Suppressor macrophage treated with lipopolysaccharide for 1 hour (primary cell): Measurements from ENCODE around the gene KDM5B.
"Not testable (repeated sequence)": the region's sequence is repeated elsewhere in the genome, so short reads cannot be mapped to it uniquely, and the experiment has no call there.

ENCODE experiments used
- DNase-seq, 3 donors: peaks; one replicate each; pipeline ENCODE4 v3.0.0-alpha.2; 2020 to 2022

KDM5B gene

DNA sequence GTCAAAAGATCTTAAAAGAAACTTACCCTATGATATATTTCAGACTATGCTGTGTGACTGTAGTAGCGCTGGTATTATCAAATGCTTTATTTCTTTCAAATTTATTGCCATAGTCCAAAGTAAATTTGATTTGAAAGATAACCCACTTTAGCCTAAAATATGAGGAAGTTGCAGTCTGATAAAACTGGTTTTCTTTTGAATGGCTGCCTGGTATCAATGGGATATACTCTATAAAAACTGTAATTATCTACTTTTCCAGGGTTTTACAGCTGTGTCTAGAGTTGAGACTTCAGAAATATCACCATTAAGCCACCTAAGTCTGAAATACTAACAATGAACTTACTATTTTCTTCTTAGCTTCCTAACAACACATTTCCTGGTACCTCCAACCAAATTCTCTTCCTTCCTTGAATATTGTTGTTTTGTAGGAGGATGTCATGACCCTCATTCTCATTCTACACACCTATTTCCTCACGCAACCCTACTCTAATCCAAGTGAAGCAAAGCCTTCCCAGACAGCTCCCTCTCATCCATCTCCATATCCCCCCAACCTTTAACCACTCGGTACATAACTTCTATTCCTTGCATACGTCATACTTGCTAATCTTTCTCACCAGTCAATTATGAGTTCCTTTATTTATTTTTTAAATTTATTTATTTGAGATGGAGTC, 17.0 kb downstream of the KDM5B start:
- no peak for DNase-seq

DNA sequence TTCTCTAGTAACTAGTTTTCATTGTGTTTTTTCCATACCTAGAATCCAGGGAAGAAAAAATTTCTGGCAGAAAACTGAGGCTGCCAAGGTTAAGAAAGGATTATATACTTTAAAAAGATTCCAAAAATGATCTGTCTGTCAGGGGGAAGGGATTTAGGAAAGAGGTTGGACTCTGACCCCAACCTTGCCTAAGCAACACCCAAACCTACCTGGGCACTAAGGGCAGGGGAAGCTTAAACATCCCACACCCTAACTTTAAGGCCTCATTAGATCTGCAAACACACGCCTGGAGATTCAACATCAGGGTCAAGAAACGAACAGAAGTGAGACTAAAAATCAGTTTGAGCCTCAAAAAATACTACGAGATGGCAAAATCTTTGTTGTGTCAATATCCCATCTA, 19.4 kb downstream of the KDM5B start:
- no peak for DNase-seq

DNA sequence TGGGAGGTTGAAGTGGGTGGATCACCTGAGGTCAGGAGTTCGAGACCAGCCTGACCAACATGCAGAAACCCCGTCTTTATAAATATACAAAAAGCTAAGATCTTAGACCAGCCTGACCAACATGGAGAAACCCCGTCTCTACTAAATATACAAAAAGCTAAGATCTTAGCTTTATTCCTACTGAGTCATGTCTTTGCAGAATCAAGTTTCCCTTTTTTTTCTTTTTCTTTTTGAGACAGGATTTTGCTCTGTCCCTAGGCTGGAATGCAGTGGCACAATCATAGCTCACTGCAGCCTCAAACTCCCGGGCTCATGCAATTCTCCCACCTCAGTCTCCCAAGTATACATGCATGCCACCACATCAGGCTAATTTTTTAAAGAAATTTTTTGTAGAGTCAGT, 21.4 kb downstream of the KDM5B start:
- DNase-seq, result no peak

DNA sequence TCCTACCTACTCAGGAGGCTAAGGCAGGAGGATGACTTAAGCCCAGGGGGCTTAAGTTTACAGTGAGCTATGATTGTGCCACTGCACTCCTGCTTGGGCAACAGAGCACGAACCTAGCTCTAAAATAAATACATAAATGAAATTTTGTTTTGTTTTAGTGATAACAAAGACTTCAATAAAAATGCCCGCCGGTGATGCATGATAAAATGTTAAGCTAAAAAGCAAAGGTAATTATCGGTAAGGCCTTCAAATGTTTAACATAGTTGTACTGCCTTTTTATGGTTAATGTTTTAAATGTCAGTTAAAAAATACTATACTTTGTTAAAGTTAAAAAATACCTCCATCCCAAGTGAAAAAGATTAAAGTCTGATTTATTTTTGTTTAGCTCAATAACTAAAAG, 27.0 kb downstream of the KDM5B start:
- no peak for DNase-seq

DNA sequence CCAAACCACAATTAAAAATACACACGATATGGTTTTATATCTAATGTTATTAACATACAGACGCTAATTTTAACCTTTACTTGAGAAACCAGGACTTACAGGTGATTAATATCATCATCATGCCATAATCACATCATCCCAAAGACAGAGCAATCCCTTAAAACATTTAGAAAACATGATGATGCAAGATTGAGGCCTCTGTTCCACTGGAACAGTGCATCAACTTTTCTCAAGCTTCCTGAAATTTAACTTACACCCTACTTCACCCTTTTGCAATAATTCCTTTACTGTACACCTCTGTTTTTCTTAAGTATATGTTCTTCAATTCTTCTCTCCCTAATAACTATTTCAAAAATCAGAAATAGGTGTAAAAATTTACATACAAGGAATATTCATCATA, 38.1 kb downstream of the KDM5B start:
- no peak for DNase-seq

DNA sequence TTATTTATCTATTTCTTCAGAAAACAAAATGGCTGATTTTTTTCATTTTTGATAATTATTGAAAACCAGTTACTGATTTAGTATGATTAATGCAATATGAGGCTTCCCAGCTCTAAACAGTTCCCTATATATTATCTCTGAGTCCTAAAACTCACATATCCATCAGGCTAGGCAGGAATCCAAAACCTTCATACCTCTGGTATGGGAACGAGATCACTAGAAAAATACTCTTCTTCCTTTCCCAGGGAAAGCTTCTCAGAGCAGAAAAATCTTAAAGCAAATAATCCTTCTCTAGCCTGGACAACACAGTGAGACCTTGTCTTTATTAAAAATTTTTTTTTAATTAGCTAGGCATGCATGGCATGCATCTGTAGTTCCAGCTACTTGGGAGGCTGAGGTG, 42.5 kb downstream of the KDM5B start:
- DNase-seq, result no peak

DNA sequence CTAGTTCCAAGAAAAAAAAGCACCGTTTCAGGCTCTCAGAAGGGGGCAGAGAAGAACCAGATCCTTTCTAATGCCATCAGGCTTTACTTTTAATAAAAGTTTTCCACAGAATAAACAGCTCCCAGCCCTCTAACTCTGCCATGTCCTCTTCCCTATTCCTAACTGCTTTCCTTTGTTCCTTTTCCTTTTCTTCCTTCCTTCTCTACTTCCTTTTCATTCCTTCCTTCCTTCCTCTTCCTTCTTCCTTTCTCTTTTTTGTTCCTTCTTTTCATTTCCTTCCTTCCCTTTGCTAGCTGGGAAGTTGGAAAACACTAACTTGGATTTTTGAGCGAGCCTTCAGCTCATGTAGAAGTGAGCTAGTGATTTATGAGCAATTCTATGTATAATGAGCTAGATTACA, 46.2 kb downstream of the KDM5B start:
- peak in 1 of 3 donors; percentile 5 for DNase-seq

DNA sequence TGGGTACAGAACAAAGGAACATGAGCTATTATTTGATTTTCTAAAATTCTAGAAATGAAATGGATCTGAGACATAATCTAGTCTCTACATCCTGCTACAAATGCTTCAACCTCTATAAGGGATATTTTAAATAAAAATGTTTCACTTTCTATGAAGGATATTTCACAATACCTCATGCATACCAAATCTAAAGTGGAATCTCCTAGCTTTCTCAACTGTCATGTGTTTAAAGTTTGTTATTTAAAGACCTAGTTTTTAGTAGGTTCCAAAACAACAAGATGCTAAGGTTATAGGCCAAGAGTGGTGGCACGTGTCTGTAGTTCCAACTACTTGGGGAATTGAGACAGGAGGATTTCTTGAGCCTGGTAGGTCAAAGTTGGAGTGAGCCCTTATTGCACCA, 47.6 kb downstream of the KDM5B start:
- peak; percentile 43 to 74 (median 66) for DNase-seq

DNA sequence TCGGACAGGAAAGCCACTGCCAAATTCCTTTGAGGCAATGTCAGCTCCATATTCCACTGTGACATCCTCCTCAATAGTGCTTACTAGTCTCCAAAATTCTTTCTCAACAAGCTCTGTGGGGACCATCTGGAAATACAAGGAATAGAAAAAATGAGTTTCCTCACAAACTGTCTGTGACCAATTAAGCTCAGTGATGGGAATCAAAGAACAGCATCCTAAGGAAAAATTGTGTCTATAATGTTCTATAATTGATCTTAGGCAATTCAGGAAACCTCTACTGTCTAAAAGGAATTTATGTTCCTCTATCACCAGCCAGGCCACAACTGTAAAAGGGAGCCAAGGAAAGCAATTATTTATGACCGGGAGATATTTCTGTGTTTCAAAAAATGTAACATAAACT, 51.8 kb downstream of the KDM5B start:
- no peak for DNase-seq

DNA sequence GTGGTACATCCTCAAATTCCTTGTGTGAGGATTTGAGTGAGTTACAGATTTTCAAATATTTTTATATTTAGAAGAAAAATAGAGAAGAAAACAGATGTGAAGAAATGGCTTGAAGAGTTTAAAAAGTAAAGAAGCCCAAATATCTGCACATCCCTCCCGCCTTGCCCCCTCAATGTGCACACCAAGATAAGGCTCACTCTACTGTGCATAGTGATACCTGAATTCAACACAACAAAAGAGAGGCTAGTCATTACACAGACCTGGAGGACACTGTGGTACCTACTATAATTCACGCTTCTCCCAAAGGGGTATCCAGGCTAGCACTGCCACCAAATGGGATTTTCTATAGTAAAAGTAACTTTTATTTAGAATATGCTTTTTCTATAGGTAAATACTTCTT, 53.9 kb downstream of the KDM5B start:
- DNase-seq, result no peak

DNA sequence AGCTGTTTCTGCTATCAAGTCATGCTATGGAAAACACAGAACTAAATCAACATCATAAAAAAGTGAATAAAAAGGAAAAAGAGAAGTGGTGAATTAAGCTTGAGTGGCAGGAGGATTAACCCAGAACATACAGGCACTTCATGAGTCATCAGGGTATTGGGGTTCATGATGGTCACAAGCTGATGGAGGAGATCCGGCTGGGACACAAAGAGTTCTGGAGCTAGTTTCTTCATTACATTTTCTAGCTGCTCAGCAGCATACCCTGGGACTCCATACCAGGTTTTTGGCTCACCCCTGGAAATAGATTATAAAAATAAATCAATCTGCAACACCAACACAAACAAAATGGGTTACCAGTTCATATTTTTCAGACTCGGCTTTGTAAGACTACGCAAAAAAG, 55.4 kb downstream of the KDM5B start:
- peak; percentile 63 to 79 (median 75) for DNase-seq

DNA sequence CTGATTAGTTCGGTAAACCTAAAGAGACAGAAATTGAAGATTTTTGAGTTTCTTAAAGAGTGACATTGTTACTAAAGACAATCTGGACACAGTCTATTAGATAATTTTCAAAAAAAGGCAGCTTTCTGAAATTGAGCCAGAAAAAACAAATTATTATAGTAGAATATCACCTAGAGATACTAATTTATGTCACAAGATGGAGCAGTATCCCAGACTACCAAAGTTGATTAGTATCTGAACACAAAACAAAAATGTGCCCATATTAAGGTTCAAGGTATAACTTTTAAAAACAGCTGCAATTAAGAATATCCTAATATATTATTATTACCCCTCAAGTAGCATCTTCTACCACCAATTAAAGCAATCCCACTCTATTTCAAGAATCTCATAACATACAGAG, 57.5 kb downstream of the KDM5B start:
- DNase-seq, result peak in 2 of 3 donors; percentile 21 to 38

DNA sequence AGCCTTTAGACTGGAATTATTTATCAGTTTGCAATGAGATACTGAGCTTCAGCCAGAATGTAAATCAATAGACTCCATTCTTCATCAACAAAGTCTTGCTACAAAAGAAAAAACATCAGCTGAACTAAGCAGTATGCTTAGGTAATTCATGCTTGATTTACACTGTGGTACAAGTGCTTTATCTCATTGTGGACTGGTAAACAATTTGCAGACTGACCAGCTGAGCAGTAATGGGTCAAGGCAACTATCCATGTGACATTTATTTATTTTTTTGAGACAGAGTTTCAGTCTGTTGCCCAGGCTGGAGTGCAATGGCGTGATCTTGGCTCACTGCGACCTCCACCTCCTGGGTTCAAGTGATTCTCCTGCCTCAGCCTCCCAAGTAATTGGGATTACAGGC, 58.2 kb downstream of the KDM5B start:
- no peak for DNase-seq

DNA sequence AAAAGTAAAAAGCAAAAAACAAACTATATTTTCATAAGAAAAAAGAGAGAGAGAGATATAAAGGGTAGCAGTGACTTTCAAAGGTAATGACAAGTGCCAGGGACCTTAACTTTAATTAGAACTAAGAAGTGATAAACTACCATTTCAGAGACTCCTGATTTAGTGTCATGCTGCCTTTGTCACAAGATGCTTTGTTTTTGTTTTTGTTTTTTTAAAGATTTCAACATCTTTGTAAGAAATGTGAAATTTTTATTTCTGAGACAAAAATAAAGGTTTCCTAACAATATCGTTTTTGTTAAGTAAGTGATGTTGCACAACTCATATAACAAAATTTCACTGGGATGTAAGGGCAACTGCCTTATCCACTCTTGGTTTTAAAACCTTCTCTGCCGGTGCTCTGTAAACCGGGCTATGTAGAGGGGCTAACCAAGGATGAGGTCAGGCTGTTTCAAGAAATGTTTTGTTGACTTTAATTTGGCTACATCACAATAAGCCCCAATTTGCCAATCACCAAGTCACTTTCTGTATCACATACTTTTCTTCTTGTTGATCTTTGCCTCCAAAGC, 62.8 kb downstream of the KDM5B start:
- peak in 1 of 3 donors; percentile 12 for DNase-seq

DNA sequence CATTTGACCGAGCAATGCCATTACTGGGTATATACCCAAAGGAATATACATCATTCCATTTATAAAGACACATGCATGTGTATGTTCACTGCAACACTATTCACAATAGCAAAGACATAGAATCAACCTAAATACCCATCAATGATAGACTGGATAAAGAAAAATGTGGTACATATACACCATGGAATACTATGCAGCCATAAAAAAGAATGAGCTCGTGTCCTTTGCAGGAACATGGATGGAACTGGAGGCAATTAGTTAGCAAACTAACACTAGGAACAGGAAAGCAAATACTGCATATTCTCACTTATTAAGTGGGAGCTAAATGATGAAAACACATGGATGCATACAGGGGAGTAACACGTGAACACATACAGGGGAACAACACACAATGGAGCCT, 63.5 kb downstream of the KDM5B start:
- not testable (repeated sequence) for DNase-seq

DNA sequence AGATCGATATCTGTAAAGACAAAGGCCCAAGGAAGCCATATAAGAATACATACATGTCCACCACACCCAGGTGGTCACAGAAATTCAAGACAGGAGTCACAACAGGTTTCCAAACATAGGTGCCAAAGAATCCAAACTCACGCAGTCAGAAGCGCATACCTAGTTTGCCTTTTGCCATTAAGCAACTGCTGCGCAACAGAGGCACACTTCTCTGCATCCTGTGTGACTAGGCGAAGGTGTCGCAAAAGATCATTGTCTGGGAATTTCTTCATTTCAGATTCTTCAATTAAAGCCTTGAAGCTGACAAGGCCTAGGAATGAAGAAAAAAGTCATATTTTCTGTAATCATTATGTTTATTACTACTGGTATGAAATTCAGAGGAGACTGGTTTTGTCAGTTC, 65.7 kb downstream of the KDM5B start:
- DNase-seq, result no peak

DNA sequence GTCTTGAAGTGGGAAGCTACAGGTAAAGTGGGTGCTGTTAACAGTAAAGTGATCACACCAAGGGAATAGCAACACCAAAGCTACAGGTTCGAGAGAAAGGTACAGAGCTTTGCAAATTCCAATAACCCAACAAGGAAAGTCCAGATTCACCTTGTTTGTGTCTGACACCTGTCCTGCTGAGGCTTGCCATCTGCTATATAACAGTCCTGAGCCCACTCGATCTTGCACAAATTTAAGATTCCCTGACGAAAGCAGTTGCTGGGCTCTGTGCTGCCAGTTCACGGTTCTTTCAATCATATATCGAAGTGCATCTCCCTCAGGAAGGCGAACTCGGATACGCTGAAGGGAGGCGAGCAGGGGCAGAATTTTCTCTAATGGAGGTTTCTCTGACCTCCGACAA, 75.0 kb downstream of the KDM5B start:
- DNase-seq, result no peak

DNA sequence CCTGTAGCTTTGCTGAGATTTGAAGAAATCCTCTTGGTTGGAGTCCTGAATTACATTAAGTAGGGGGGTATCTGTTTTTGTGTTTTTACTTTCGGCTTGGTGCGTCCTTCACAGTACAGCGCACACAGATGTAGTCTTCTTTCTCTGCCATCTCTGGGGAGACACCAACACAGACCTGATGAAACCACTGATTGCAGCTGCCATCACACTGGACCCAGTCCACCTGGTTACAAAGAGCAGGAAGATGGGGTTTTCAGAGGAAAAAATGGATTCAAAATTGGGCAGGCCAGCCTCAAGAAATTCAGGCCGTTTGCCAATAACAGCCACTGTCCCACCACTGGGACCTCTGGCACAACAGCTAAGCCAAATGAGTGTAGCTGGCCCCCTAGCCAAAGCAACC, 79.3 kb downstream of the KDM5B start:
- no peak for DNase-seq

DNA sequence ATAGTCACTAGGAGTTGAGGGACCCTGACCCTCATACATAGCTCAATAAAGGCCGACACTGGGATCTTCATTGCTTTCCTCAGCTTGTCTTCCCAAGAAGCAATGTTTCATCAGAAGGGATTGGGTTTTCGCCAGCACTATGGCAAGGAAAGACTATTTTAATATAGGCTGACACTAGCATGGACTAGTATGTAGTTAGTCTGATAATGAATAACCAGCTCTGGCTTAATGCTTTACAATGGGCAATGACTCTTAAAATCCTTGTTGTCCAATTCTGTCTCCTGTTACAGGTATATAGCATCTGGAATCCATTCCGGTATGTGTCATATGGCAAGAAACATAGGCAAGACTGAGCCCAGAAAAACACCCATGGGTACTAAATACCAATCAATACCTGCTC, 82.7 kb downstream of the KDM5B start:
- no peak for DNase-seq

DNA sequence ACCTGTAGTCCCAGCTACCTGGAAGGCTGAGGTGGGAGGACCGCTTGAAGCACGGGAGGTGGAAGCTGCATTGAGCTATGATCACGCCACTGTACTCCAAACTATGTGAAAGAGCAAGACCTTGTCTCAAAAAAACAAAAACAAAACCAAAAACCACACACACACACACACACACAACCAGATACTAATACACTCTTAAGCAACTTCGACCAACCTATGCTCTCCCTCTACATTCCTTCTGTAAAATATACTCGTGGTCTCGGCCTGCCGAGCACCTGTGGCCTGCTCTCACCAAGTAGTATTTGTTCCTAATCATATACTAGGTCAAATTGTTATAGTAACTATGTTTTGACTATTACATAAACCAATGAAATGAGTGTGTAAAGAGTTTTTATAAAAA, 84.5 kb downstream of the KDM5B start:
- DNase-seq, result no peak

DNA sequence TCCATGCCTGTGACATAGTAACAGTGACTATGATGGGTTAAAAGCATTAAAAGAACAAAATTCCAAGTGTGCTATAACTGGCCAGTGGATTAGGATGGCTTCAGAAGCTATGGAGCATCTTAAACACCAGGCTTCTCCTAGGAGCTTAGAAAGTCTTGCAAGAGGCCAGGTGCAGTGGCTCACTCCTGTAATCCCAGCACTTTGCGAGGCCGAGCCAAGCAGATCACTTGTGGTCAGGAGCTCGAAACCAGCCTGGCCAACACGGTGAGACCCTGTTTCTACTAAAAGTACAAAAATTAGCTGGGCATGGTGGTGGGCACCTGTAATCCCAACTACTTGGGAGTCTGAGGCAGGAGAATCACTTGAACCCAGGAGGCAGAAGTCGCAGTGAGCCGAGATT, 85.2 kb downstream of the KDM5B start:
- not testable (repeated sequence) for DNase-seq

DNA sequence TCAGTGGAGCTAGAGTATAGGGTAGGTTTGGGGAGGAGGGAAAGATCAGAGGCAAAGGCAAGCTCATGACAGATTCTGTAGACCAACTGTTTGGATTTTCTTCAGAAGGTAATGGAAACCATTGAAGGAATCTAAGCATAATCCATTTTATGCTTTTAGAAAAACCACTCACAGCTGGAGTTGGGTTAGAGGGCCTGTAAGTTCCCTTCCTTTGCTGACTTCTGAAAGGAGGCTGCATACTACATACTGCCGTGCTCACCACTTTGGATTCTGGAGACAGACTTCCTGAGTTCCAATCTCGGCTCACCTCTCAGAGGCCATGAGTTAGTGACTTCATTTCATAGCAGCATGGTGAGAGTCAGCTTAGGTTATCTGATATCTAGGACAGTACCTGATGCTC, 91.6 kb downstream of the KDM5B start:
- no peak for DNase-seq

DNA sequence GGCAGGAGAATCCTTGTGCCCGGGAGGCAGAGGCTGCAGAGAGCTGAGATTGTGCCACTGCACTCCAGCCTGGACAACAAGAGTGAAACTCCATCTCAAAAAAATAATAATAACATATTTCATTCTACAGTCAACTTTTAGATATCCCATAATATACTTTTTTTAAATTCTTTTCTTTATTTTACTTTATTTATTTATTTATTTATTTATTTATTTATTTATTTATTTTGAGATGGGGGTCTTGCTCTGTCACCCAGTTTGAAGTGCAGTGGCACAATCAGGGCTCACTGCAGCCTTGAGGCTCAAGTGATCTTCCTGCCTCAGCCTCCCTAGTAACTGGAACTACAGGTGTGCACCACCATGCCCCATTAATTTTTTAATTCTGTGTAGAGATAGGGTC, 94.0 kb downstream of the KDM5B start:
- DNase-seq, result not testable (repeated sequence)

DNA sequence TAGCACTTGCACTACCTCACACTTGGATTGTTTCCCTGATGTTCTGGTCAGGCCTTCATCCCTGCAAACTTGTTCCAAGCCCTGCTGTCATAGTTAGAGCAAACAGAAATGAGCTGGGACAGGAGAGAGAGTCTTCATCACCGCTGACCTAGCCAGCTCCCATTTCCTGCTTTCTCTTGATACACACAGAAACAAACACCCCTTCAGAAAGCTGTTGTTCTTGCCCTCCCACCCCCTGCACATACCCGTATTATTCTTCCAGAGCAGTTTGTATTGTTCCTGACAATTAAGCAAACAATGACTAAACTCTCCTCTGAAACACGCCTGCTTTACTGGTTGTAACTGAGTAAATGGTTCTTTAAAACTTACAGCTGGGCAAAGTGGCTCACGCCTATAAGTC, 95.1 kb downstream of the KDM5B start:
- no peak for DNase-seq

DNA sequence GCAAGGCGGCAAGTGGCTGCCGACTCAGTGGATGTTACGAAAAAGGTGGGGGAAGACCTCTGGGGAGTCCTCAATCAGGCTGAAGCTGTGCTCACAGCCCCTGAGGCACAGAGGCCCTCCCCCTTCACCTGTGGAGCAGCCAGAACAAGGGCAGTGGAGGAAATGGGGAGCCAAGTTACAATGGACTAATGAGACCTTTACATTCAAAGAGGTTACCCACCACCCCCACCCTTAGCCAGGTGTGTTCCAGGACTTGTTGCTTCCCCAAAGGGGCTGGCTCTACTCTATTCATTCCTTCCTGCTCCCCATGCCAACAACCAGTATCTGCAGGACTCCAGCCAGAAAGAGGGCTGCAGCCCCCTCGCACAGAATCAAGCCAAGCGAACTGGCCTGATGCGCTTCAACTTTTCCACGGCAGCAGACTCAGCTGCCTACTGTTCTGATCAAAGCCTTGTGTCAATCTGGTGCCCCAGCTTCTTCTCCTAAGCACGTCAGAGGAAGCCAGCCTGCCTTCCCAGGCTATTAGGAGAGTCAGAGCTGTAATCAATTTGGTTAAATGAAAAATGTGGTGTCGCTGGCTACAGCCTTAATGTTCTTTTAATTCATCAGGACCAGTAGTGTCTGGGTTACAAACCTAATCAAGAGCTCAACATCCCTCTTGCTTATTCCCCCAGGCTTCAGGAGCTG, 96.1 kb downstream of the KDM5B start:
- DNase-seq, result no peak
